ENCODE measurements around the gene HJV.
A peak's percentile ranks its signal among the peaks of the same experiment; 100 is the strongest.

HJV gene

GRCh38 chr1:146022403-146023127 is 1.0 kb upstream of the HJV start:
- no peak for DNase-seq

GRCh38 chr1:146021050-146021445 is 487 bp downstream of the HJV start:
- DNase-seq, result no peak

GRCh38 chr1:146020058-146021049 is 1.2 kb downstream of the HJV start:
- no peak for DNase-seq

GRCh38 chr1:146019231-146020057 is 2.1 kb downstream of the HJV start:
- DNase-seq, result peak in 1 of 56 donors; percentile 15

GRCh38 chr1:146016891-146017290 is 4.6 kb downstream of the HJV start:
- DNase-seq, result no peak

- DNase-seq, result no peak
Observed at GRCh38 chr1:146013559-146013922, 8.0 kb downstream of the HJV start.

- DNase-seq, result peak in 12 of 56 donors; percentile 1 to 69 (median 15)
Observed at GRCh38 chr1:146012703-146013558, 8.6 kb downstream of the HJV start.

- DNase-seq, result no peak
Observed at GRCh38 chr1:146010126-146010738, 11.3 kb downstream of the HJV start.

GRCh38 chr1:146007489-146008133 is 13.9 kb downstream of the HJV start:
- no peak for DNase-seq

- no peak for DNase-seq
Observed at GRCh38 chr1:146001709-146002108, 19.8 kb downstream of the HJV start.

- DNase-seq, result no peak
Observed at GRCh38 chr1:145999321-146000024, 22.1 kb downstream of the HJV start.

GRCh38 chr1:145997718-145998023 is 23.9 kb downstream of the HJV start:
- DNase-seq, result peak in 1 of 56 donors; percentile 17

- peak in 8 of 56 donors; percentile 25 to 72 (median 56) for DNase-seq
Observed at GRCh38 chr1:145997016-145997717, 24.4 kb downstream of the HJV start.

GRCh38 chr1:145996433-145997015 is 25.0 kb downstream of the HJV start, which contains the start of gene TXNIP:
Gene TXNIP (minus strand): TSS chr1:145996579. CDS start chr1:145996266, 313 bp downstream.
- DNase-seq, result peak; percentile 87 to 100 (median 98)

GRCh38 chr1:145995964-145996432 is 25.5 kb downstream of the HJV start:
- DNase-seq, result peak in 3 of 56 donors; percentile 4 to 11 (median 10)

GRCh38 chr1:145995148-145995881 is 26.2 kb downstream of the HJV start:
- no peak for DNase-seq
